Epithelial cell of esophagus (primary cell): ENCODE data around the gene WBP2NL.

Source experiments
- DNase-seq: peaks from one replicate; pipeline ENCODE4 v3.0.0; 2010; ENCODE audit warnings: low read depth
- H3K4me3 ChIP-seq: 2 replicates; pipeline ENCODE4 v1.5.1; 2011; ENCODE audit warnings: mild to moderate bottlenecking, low read length, control low read depth
- TF ChIP-seq, protein P1 (sequence below): IDR thresholded peaks from 2 replicates; pipeline ENCODE4 v1.5.1; 2011; ENCODE audit warnings: low read depth, mild to moderate bottlenecking, low read length, control low read depth, inconsistent platforms; ENCODE audit not compliant: insufficient read depth; ENCODE audit errors: missing control alignments

WBP2NL gene

GRCh38 chr22:41974691-41975290, 23.8 kb upstream of the WBP2NL start:
- H3K4me3 ChIP-seq = no peak overlapping the region
- DNase-seq = peak; percentile 73
- TF ChIP-seq, protein P1, sequence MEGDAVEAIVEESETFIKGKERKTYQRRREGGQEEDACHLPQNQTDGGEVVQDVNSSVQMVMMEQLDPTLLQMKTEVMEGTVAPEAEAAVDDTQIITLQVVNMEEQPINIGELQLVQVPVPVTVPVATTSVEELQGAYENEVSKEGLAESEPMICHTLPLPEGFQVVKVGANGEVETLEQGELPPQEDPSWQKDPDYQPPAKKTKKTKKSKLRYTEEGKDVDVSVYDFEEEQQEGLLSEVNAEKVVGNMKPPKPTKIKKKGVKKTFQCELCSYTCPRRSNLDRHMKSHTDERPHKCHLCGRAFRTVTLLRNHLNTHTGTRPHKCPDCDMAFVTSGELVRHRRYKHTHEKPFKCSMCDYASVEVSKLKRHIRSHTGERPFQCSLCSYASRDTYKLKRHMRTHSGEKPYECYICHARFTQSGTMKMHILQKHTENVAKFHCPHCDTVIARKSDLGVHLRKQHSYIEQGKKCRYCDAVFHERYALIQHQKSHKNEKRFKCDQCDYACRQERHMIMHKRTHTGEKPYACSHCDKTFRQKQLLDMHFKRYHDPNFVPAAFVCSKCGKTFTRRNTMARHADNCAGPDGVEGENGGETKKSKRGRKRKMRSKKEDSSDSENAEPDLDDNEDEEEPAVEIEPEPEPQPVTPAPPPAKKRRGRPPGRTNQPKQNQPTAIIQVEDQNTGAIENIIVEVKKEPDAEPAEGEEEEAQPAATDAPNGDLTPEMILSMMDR = no peak

DNA sequence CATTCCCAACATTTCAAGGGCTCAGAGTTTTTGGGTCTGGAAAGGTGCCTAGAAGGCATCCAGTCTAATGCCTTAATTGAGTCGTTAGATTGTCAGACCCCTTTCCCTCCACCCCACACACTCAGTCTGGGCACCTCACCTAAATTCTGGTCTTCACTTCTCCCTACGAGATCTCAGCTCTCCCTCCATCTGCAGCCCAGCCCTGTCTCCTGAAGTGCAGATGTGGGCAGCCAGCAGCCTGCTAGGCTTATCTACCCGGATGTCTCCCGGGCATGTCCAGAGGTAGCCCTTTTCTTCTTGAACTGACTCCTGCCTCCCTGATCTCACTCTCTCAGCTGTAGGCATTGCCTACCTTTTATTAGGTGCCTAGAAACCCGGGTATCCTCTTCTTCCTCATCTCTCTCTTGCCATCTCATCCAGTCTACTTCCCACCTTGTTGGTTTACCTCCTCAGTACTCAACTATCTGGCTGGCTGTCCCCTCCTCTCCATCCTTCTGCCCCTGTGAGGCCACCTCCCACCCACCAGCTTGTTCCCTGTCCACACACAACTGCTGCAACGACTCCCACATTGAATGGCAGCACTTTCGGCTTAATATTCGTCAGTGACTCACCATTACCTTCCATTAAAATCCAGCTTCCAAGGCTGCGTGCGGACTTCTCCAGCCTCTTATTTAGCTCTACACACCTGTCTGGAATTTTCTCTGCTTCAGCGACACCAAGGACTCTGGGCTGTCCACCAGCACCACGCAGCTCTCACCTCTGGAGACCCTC, 23.1 kb upstream of the WBP2NL start:
- no peak for DNase-seq
- TF ChIP-seq, protein P1 = no peak
- no peak overlapping the region for H3K4me3 ChIP-seq

DNA sequence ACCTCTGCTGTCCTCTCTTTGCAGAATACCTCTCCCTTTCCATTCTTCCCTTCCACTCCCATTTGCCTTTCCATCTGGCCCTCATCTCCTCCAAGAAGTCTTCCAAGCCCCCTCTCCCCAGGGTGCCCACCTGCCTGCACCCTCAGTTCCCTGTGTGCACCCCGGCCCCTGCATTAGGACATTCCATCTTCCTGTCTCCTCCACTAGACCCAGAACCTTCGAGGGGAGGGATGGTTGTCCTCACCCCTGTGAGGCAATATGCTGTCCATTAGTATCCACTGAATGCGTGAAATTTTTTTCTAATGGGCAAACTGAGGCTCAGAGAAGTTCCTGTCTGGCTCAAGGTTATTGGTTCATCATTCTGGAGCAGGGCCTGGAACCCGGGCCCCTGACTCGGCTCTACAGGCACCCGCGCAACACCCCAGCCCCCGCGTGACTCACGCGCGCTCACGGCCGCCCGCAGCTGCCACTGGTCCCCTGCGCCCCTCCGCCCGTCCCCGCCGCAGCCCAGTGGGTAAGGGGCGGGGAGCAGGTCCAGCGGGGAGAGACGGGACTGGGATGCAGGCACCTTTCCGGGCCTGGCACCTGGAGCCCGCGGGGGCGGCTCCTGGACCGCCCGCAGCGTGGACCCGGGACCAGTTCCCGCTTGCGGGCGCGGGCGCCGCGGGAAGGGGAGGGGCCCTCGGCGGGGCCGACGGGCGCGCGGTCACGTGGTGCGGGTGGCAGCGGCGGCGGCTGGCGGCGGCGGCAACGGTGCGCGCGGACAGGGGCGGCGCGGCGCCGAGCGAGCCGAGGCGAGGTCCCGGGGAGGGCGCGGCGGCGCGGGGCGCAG, 22.3 kb upstream of the WBP2NL start:
- DNase-seq = peak; percentile 26
- TF ChIP-seq, protein P1 = no peak
- no peak overlapping the region for H3K4me3 ChIP-seq

- no peak overlapping the region for H3K4me3 ChIP-seq
- TF ChIP-seq, protein P1 = no peak
- DNase-seq = no peak
These were observed 21.5 kb upstream of the WBP2NL start for GRCh38 chr22:41976961-41977566.

GRCh38 chr22:41978732-41979131, 19.9 kb upstream of the WBP2NL start:
- H3K4me3 ChIP-seq = no peak overlapping the region
- TF ChIP-seq, protein P1 = no peak
- DNase-seq = no peak

- TF ChIP-seq, protein P1 = no peak
- no peak for DNase-seq
- H3K4me3 ChIP-seq = no peak overlapping the region
These were observed 19.0 kb upstream of the WBP2NL start for GRCh38 chr22:41979423-41980250.
